Lower leg skin (tissue), 4 donors: ENCODE measurements around the gene AFTPH. TPM values are rescaled to one million over a fixed set of nuclear protein-coding genes. Genes with fewer than 3 reads are reported as not detected.

ENCODE experiments used
- DNase-seq, 2 donors: peaks; one replicate each; pipeline ENCODE4 v3.0.0-alpha.2; 2019; ENCODE audit warnings: low spot score in 2 of 2
- H3K4me3 ChIP-seq: fragments of 200-600 bp; sonication (generic); 2 replicates; pipeline ENCODE4 v1.5.1; 2017; ENCODE audit warnings: mild to moderate bottlenecking, low read depth; ENCODE audit not compliant: poor library complexity, severe bottlenecking
- POLR2A ChIP-seq, 2 donors: fragments of 450-650 bp; IDR thresholded peaks; one replicate each; pipeline ENCODE4 v1.6.1; 2016 to 2017; ENCODE audit warnings: antibody characterized with exemption in 2 of 2, mild to moderate bottlenecking in 1 of 2, moderate library complexity in 1 of 2
- whole genome bisulfite sequencing, 2 donors: methylation state at CpG; one replicate each; pipeline ENCODE4 v1.1.5; 2018; 5-methylcytosine and 5-hydroxymethylcytosine counted together
- intact Hi-C: fragments of 100-400 bp; cut with DNase I; formaldehyde crosslinking; loops from one replicate; pipeline ENCODE4 v1.15.0; 2023; ENCODE audit warnings: low total_unique reads
- total RNA-seq, 4 donors: library from RNA; depleted of rRNA; stranded (reverse); fragments of >200 nt; gene quantifications; one replicate each; pipeline ENCODE4 v1.1.0, GENCODE V29; 2016
- TF ChIP-seq, protein P1 (sequence below), 3 donors: fragments of 450-650 bp; IDR thresholded peaks; one replicate each; pipeline ENCODE4 v1.5.1; 2016; ENCODE audit warnings: antibody characterized with exemption in 3 of 3, mild to moderate bottlenecking in 3 of 3, moderate library complexity in 2 of 3

The AFTPH gene
- total RNA-seq, 4 donors from 2014 or later: 46.4 to 53.8 (median 49.6) TPM

DNA sequence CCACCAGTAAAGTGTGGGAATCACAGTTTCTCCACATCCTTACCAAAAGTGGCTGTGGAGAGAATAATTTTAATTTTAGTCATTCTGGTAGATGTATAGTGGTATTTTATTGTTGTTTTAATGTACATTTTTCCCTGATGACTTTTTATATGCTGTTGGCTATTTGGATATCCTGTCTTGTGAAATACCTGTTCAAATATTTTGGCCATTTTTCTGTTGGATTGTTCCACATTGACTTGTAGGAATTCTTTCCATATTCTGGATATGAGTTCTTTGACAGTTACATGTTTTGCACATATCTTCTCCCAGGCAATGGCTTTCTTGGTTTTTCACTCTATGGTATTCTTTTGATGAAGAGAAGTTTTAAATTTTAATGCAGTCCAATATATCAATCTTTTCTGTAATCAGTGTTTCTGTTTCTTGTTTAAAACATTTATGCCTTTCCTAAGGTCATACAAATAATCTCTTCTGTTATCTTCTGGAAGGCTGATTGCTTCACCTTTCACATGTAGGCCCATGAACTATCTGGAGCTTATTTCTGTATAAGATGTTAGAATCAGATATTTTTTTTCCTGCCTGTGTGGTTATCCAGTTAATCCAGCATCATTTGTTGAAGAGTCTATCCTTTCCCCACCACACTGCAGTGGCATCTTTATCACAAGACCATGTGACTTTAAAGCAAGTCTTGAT is 19.0 kb downstream of the AFTPH start:
- no peak overlapping the region for H3K4me3 ChIP-seq
- no peak for TF ChIP-seq POLR2A (IDR thresholded peaks at IDR 0.05)
- TF ChIP-seq, protein P1, sequence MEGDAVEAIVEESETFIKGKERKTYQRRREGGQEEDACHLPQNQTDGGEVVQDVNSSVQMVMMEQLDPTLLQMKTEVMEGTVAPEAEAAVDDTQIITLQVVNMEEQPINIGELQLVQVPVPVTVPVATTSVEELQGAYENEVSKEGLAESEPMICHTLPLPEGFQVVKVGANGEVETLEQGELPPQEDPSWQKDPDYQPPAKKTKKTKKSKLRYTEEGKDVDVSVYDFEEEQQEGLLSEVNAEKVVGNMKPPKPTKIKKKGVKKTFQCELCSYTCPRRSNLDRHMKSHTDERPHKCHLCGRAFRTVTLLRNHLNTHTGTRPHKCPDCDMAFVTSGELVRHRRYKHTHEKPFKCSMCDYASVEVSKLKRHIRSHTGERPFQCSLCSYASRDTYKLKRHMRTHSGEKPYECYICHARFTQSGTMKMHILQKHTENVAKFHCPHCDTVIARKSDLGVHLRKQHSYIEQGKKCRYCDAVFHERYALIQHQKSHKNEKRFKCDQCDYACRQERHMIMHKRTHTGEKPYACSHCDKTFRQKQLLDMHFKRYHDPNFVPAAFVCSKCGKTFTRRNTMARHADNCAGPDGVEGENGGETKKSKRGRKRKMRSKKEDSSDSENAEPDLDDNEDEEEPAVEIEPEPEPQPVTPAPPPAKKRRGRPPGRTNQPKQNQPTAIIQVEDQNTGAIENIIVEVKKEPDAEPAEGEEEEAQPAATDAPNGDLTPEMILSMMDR (IDR thresholded peaks at IDR 0.05): no peak
- DNase-seq: no peak
- intact Hi-C loops: no loop called here

DNA sequence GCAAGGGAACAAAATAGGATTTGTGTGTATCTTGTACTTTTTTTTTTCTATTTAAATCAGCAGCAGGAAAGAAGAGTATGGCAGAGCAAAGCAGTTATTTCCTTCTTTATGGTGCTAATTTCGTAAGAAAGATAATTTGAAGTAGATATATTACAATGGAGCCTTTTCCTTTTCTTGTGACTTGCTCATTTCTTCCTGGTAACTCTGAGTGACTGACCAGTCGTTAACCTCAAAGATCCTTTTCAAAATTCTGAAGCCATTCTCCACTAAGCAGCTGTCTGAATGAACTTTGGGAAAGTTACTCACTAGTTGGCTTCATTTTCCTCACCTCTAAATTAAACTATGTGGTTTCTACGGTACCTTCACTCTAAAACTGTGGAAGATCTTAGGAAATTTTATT is 24.6 kb downstream of the AFTPH start:
- intact Hi-C loops: no loop called here
- no peak overlapping the region for H3K4me3 ChIP-seq
- TF ChIP-seq, protein P1 (IDR thresholded peaks at IDR 0.05): no peak
- no peak for TF ChIP-seq POLR2A (IDR thresholded peaks at IDR 0.05)
- no peak for DNase-seq
- 73 to 76% methylated on average over 3 of the region's 3 CpGs for WGBS, 2 donors

GRCh38 chr2:64550042-64550441 is 25.9 kb downstream of the AFTPH start:
- intact Hi-C loops: no loop called here
- TF ChIP-seq POLR2A (IDR thresholded peaks at IDR 0.05): no peak
- TF ChIP-seq, protein P1 (IDR thresholded peaks at IDR 0.05): no peak
- 95 to 98% methylated on average over 1 of the region's 1 CpG for WGBS, 2 donors

GRCh38 chr2:64551851-64552250 is 27.7 kb downstream of the AFTPH start:
- no peak for DNase-seq
- 75 to 93% methylated on average over 1 of the region's 1 CpG for WGBS, 2 donors
- intact Hi-C loops: no loop called here
- H3K4me3 ChIP-seq: no peak overlapping the region
- no peak for TF ChIP-seq POLR2A (IDR thresholded peaks at IDR 0.05)
- TF ChIP-seq, protein P1 (IDR thresholded peaks at IDR 0.05): no peak

More at GRCh38 chr2:64550042-64550441, 25.9 kb downstream of the AFTPH start:
- DNase-seq: no peak
- no peak overlapping the region for H3K4me3 ChIP-seq

- intact Hi-C loops: no loop called here
- H3K4me3 ChIP-seq: no peak overlapping the region
- TF ChIP-seq POLR2A (IDR thresholded peaks at IDR 0.05): no peak
- TF ChIP-seq, protein P1 (IDR thresholded peaks at IDR 0.05): no peak
- no peak for DNase-seq
Observed at GRCh38 chr2:64554117-64554516, 30.0 kb downstream of the AFTPH start.
